Airway epithelial cell (primary cell): ENCODE data around the gene TEAD1. TPM values are rescaled to one million over a fixed set of nuclear protein-coding genes. Genes with fewer than 3 reads are reported as not detected.

Experiments
- total RNA-seq: library from RNA; depleted of rRNA; stranded (reverse); fragments of >200 nt; gene quantifications from 2 replicates; pipeline ENCODE4 v1.2.3, GENCODE V29; 2015

Gene TEAD1
- 20.3 and 37.2 TPM in 2 replicates for total RNA-seq

GRCh38 chr11:12673924-12674570 is at the start of gene TEAD1:
Gene TEAD1 (plus strand): TSS chr11:12674421.

